ENCODE results near the gene SLC19A1.

GRCh38 chr21:45589686-45590245, 47.5 kb upstream of the SLC19A1 start:
- no peak for TF ChIP-seq POLR2A (IDR thresholded peaks at IDR 0.05; ENCODE audit: low read depth, low read length)
- TF ChIP-seq POLR2AphosphoS5 (IDR thresholded peaks at IDR 0.05; ENCODE audit: low read depth, low read length), result no peak
- TF ChIP-seq TAF1 (IDR thresholded peaks at IDR 0.05; ENCODE audit: borderline replicate concordance, low read depth, low read length), result no peak
